CD4-positive, alpha-beta T cell treated with Interleukin-17A for 4 hours (primary cell): ENCODE data around the gene LIX1.
"Not testable (repeated sequence)": the region's sequence is repeated elsewhere in the genome, so short reads cannot be mapped to it uniquely, and the experiment has no call there.

Source experiments
- DNase-seq: peaks from one replicate; pipeline ENCODE4 v3.0.0-alpha.2; 2020; ENCODE audit warnings: mixed read lengths

LIX1 gene

GRCh38 chr5:97101189-97101910 lies 41.1 kb downstream of the LIX1 start:
- DNase-seq, result no peak

- DNase-seq, result no peak
These were observed 41.9 kb downstream of the LIX1 start for GRCh38 chr5:97100476-97100875.

- DNase-seq, result no peak
These were observed 43.5 kb downstream of the LIX1 start for GRCh38 chr5:97098922-97099321.

GRCh38 chr5:97097326-97098230 lies 44.8 kb downstream of the LIX1 start:
- DNase-seq, result no peak

- DNase-seq, result no peak
These were observed 45.6 kb downstream of the LIX1 start for GRCh38 chr5:97096846-97097245.

- DNase-seq, result no peak
These were observed 46.2 kb downstream of the LIX1 start for GRCh38 chr5:97096191-97096590.

GRCh38 chr5:97095318-97095732 lies 47.1 kb downstream of the LIX1 start:
- DNase-seq, result no peak

- DNase-seq, result no peak
These were observed 47.7 kb downstream of the LIX1 start for GRCh38 chr5:97094579-97095317.

- DNase-seq, result no peak
These were observed 49.2 kb downstream of the LIX1 start for GRCh38 chr5:97093193-97093592.

- no peak for DNase-seq
These were observed 51.5 kb downstream of the LIX1 start for GRCh38 chr5:97090944-97091343.

- no peak for DNase-seq
These were observed 53.1 kb downstream of the LIX1 start for GRCh38 chr5:97089149-97089801.

GRCh38 chr5:97088774-97089148 lies 53.6 kb downstream of the LIX1 start:
- no peak for DNase-seq

- no peak for DNase-seq
These were observed 55.3 kb downstream of the LIX1 start for GRCh38 chr5:97087138-97087537.

- no peak for DNase-seq
These were observed 56.8 kb downstream of the LIX1 start for GRCh38 chr5:97085459-97086181.

GRCh38 chr5:97084782-97085458 lies 57.5 kb downstream of the LIX1 start:
- DNase-seq, result not testable (repeated sequence)

- DNase-seq, result no peak
These were observed 63.3 kb downstream of the LIX1 start for GRCh38 chr5:97078958-97079743.

- no peak for DNase-seq
These were observed 65.2 kb downstream of the LIX1 start for GRCh38 chr5:97077246-97077645.

GRCh38 chr5:97076098-97076497 lies 66.3 kb downstream of the LIX1 start:
- DNase-seq, result no peak

- DNase-seq, result no peak
These were observed 66.8 kb downstream of the LIX1 start for GRCh38 chr5:97075649-97076048.

- DNase-seq, result no peak
These were observed 67.4 kb downstream of the LIX1 start for GRCh38 chr5:97074859-97075489.
